Left lung (tissue), 10 donors: ENCODE measurements around the gene HEXA. TPM values are rescaled to one million over a fixed set of nuclear protein-coding genes. Genes with fewer than 3 reads are reported as not detected.
"Not testable (repeated sequence)": the region's sequence is repeated elsewhere in the genome, so short reads cannot be mapped to it uniquely, and the experiment has no call there.

Experiments
- ATAC-seq: fragments of 200-7000 bp; cut with Tn5 transposase; one replicate; pipeline ENCODE4 v1.9.1; 2020; ENCODE audit warnings: moderate library complexity
- DNase-seq, 4 donors: peaks; one replicate each; pipeline ENCODE4 v3.0.0-alpha.2; 2013 to 2020
- H3K27ac ChIP-seq, 2 donors: fragments of 200-600 bp; sonication (generic) in 1 of 2; one replicate each; pipeline versions ENCODE4 v1.5.0 to v1.8.0; 2020 to 2021
- H3K27me3 ChIP-seq, 2 donors: fragments of 200-600 bp; sonication (generic) in 1 of 2; one replicate each; pipeline versions ENCODE4 v1.5.0 to v1.8.0; 2020 to 2021
- H3K36me3 ChIP-seq, 2 donors: fragments of 200-600 bp; sonication (generic) in 1 of 2; one replicate each; pipeline versions ENCODE4 v1.5.0 to v1.8.0; 2020 to 2021
- H3K4me1 ChIP-seq, 2 donors: fragments of 200-600 bp; one replicate each; pipeline ENCODE4 v1.8.0; 2021
- H3K4me3 ChIP-seq, 2 donors: fragments of 200-600 bp; sonication (generic) in 1 of 2; one replicate each; pipeline versions ENCODE4 v1.5.0 to v1.8.0; 2020 to 2021; ENCODE audit warnings: mild to moderate bottlenecking in 1 of 2
- H3K9me3 ChIP-seq, 2 donors: fragments of 200-600 bp; sonication (generic) in 1 of 2; one replicate each; pipeline versions ENCODE4 v1.5.0 to v1.8.0; 2020 to 2021
- intact Hi-C, 2 donors: fragments of 100-400 bp; cut with DNase I; formaldehyde crosslinking; loops; one replicate each; pipeline versions ENCODE4 v1.11.2 to v1.14.2; 2022
- polyA plus RNA-seq, 6 donors: library from polyadenylated mRNA; unstranded; fragments of 120-200 nt; gene quantifications; one replicate each; pipeline ENCODE4 v1.2.1, GENCODE V29; 2013; ENCODE audit not compliant: insufficient read length in 6 of 6
- total RNA-seq, 2 donors: library from RNA; stranded (reverse); fragmentation: NEBNext Ultra II Directional; extraction: Animal tissue kit (Norgen Biotek cat#: 25700); gene quantifications; one replicate each; pipeline ENCODE4 v1.2.1, GENCODE V29; 2021
- TF ChIP-seq, protein P1 (sequence below), 2 donors: fragments of 200-600 bp; sonication (generic) in 1 of 2; IDR thresholded peaks; one replicate each; pipeline versions ENCODE4 v1.5.0 to v1.8.0; 2021; ENCODE audit warnings: antibody characterized with exemption in 2 of 2
- donor health status: DM: no; HTN: yes; CAD: no.
- donor health status: DM: no; HTN: no; CAD: no.

Gene HEXA
- total and polyA plus RNA-seq, 8 donors: 74.0 to 193 (median 90.3) TPM

DNA sequence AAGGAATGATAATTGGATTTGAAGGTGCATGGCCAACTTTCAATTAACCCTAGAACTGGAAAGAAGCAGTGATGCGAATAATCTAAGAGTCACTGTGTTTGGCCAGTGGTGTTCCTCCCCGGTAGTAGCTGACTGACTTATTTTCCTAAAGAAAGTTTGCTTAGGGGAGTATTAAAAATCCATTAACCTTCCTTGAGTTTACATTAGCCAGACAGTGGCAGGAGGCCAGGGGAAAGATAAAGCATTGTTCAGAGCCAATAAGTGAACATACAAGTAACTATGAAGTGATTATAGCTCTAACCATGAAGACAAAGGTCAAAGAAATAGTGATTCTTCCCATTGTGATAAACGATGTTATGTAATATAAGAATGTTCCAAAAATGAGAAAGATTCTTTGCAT, 13.4 kb upstream of the HEXA start:
- TF ChIP-seq, protein P1, sequence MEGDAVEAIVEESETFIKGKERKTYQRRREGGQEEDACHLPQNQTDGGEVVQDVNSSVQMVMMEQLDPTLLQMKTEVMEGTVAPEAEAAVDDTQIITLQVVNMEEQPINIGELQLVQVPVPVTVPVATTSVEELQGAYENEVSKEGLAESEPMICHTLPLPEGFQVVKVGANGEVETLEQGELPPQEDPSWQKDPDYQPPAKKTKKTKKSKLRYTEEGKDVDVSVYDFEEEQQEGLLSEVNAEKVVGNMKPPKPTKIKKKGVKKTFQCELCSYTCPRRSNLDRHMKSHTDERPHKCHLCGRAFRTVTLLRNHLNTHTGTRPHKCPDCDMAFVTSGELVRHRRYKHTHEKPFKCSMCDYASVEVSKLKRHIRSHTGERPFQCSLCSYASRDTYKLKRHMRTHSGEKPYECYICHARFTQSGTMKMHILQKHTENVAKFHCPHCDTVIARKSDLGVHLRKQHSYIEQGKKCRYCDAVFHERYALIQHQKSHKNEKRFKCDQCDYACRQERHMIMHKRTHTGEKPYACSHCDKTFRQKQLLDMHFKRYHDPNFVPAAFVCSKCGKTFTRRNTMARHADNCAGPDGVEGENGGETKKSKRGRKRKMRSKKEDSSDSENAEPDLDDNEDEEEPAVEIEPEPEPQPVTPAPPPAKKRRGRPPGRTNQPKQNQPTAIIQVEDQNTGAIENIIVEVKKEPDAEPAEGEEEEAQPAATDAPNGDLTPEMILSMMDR (IDR thresholded peaks at IDR 0.05): no peak
- Histone ChIP-seq H3K4me3 (no peak overlapping the region), H3K27ac (no peak overlapping the region), H3K9me3 (no peaks in the 10 kb centered on the region), H3K4me1 (no peaks in the 10 kb centered on the region), H3K27me3 (peaks cover 0 to 5% of the 10 kb centered on the region in 2 donors), H3K36me3 (no peaks in the 10 kb centered on the region)
- intact Hi-C loops: no loop called here
- ATAC-seq (no peak), DNase-seq (no peak)

DNA sequence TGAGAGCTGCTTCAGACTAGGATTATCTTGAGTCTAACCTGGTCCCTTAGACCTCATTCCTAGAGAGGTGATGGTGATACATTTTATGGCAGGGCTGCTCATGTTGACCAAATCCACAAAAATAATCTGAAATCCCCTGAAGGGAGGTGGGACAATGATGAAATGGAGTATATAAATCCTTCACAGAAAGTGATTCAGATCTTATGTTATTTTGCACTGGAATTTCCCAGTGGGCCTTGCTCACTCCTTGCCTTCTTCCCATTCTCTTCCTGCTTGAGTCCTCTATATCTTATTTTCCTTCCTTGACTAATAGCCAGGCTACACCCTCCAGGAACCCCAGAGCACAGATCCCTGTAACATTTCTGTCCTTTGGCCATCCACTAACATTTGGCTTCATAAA, 11.9 kb upstream of the HEXA start:
- TF ChIP-seq, protein P1 (IDR thresholded peaks at IDR 0.05): no peak
- H3K4me1 ChIP-seq: no peaks in the 10 kb centered on the region
- DNase-seq: no peak
- H3K36me3 ChIP-seq: no peaks in the 10 kb centered on the region
- H3K27ac ChIP-seq: no peak overlapping the region
- H3K4me3 ChIP-seq: no peak overlapping the region
- peaks cover 0 to 7% of the 10 kb centered on the region in 2 donors for H3K27me3 ChIP-seq
- intact Hi-C loops: no loop called here
- no peak for ATAC-seq
- H3K9me3 ChIP-seq: no peaks in the 10 kb centered on the region

DNA sequence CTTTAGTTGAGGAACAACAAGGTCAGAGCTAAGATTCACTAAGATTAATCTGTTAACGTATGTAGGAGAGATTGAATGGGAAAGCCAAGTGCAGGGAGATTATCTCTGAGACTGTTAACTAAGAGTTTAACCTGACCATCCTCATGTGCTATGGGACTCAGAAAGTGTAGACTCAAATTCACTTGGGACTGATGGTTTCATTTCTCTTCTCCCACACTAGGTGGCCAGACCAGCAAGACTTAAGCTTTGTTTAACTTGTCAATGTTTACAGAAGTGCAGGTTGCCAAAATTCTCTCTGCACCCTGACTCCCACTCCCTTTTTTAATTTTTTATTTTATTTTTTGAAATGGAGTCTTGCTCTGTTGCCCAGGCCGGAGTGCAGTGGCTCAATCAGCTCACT, 6.3 kb upstream of the HEXA start:
- H3K4me3 ChIP-seq: no peak overlapping the region
- intact Hi-C loops: no loop called here

DNA sequence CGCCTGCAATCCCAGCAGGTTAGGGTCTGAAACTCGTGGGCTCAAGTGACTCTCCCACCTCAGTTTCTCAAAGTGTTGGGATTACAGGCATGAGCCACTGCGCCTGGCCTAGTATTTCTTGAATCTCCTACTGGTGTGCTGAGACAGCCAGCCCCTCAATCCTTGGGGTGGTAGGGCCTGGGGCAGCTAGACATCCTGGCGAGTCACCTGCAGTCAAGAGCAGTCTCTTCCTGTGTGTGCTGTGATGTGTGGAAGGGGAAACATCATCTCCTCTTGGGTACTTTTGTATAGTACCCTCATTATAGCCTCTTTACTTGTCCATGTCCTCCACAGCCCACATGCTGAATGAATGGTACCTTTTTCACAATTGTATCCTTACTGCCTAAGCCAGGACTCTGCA, 4.9 kb upstream of the HEXA start:
- TF ChIP-seq, protein P1 (IDR thresholded peaks at IDR 0.05): no peak
- Histone ChIP-seq H3K27me3 (peaks cover 0 to 7% of the 10 kb centered on the region in 2 donors), H3K27ac (no peak overlapping the region), H3K9me3 (no peaks in the 10 kb centered on the region), H3K4me1 (peaks cover 0 to 11% of the 10 kb centered on the region in 2 donors), H3K4me3 (no peak overlapping the region), H3K36me3 (no peaks in the 10 kb centered on the region)
- DNase-seq (no peak), ATAC-seq (no peak)
- intact Hi-C loops: no loop called here

More for the DNA sequence above, 6.3 kb upstream of the HEXA start:
- Histone ChIP-seq H3K9me3 (no peaks in the 10 kb centered on the region), H3K27ac (no peak overlapping the region), H3K4me1 (peaks cover 0 to 2% of the 10 kb centered on the region in 2 donors), H3K27me3 (peaks cover 0 to 7% of the 10 kb centered on the region in 2 donors), H3K36me3 (no peaks in the 10 kb centered on the region)
- TF ChIP-seq, protein P1 (IDR thresholded peaks at IDR 0.05): no peak
- no peak for ATAC-seq
- no peak for DNase-seq

DNA sequence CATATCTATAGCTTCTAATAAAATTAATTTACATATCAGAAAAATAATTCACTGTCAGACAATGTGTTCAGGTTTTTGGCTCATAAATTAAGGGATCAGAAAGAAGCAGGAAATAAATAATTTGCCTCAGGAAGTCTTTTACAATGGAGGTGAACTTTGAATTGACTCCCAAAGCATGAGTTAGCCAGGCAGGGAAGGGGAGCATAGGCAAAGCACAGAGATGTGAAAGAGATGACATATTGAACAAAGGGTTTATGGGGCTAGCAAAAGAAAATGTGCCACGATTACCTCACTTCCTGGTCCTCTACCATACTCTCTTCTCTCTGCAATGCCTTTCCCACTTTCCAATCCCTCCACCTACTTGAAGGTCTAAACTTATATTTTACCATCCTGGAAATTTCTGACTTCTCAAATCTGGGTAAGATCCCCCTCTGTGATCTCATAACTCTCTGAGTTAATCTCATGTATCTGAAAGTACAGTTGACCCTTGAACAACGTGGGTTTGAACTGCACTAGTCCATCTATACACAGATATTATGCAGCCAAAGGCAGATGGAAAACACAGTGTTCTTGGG, 4.1 kb upstream of the HEXA start:
- H3K4me1 ChIP-seq: peaks cover 0 to 15% of the 10 kb centered on the region in 2 donors
- H3K9me3 ChIP-seq: no peaks in the 10 kb centered on the region
- H3K36me3 ChIP-seq: no peaks in the 10 kb centered on the region
- TF ChIP-seq, protein P1 (IDR thresholded peaks at IDR 0.05): no peak
- no peak overlapping the region for H3K27ac ChIP-seq
- peaks cover 0 to 7% of the 10 kb centered on the region in 2 donors for H3K27me3 ChIP-seq
- no peak overlapping the region for H3K4me3 ChIP-seq
- no peak for ATAC-seq
- DNase-seq: no peak
- intact Hi-C loops: no loop called here

DNA sequence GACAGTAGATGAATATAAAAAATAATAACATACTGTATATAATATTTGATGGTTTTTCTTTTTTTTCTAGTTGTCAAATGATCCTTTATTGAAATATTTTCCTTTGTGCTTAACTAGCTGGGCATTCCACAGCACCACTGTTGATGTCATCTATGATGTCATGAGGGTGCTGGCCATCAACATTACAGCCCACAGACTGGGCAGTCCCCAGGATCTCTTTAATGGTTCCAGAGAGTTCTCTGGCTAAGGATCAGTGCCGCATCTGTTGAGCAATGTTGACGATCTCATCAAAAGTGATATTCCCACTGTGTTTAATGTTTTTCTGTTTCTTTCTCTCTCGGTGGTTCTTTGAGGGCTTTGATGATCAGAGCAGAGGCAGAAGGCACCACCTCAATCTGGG, 3.3 kb upstream of the HEXA start:
- H3K4me3 ChIP-seq, H3K27ac ChIP-seq, H3K27me3 ChIP-seq, intact Hi-C loops, H3K9me3 ChIP-seq, DNase-seq, H3K36me3 ChIP-seq, ATAC-seq: not testable (repeated sequence)
- peaks cover 0 to 23% of the 10 kb centered on the region in 2 donors for H3K4me1 ChIP-seq
